HepG2 (cell line): ENCODE data around the gene PKMYT1. TPM values are rescaled to one million over a fixed set of nuclear protein-coding genes. Genes with fewer than 3 reads are reported as not detected.

ENCODE experiments used
- ARID3A ChIP-seq: IDR thresholded peaks from 2 replicates; pipeline ENCODE4 v1.6.1; 2012; ENCODE audit warnings: low read depth, low read length, improper control_type of control experiment
- BCL3 ChIP-seq: sonication (generic); formaldehyde crosslinking; IDR thresholded peaks from 2 replicates; pipeline ENCODE4 v1.5.1; 2020; ENCODE audit warnings: mild to moderate bottlenecking, missing genetic modification reagents, moderate library complexity
- FUBP1 ChIP-seq: sonication (generic); formaldehyde crosslinking; IDR thresholded peaks from 2 replicates; pipeline ENCODE4 v1.5.1; 2020; ENCODE audit warnings: missing genetic modification reagents, mild to moderate bottlenecking, borderline replicate concordance
- HOXA9 ChIP-seq: sonication (generic); formaldehyde crosslinking; IDR thresholded peaks from 2 replicates; pipeline ENCODE4 v1.8.1; 2022; ENCODE audit warnings: missing genetic modification reagents, mild to moderate bottlenecking, moderate library complexity, borderline replicate concordance
- MIER2 ChIP-seq: IDR thresholded peaks from 2 replicates; pipeline ENCODE4 v1.6.1; 2016; ENCODE audit warnings: missing biosample characterization, missing genetic modification reagents
- NFRKB ChIP-seq: fragments of 450-650 bp; IDR thresholded peaks from 2 replicates; pipeline ENCODE4 v1.6.1; 2017
- PREB ChIP-seq: sonication (generic); formaldehyde crosslinking; IDR thresholded peaks from 2 replicates; pipeline ENCODE4 v1.4.0; 2020; ENCODE audit warnings: missing genetic modification reagents
- REL ChIP-seq: sonication (generic); formaldehyde crosslinking; conservative IDR thresholded peaks from 2 replicates; pipeline ENCODE4 v1.8.0; 2022; ENCODE audit warnings: mild to moderate bottlenecking, missing genetic modification reagents, moderate library complexity
- SMARCC2 ChIP-seq: fragments of 450-650 bp; IDR thresholded peaks from 2 replicates; pipeline ENCODE4 v1.6.1; 2017; ENCODE audit warnings: antibody characterized with exemption, mild to moderate bottlenecking
- SOX6 ChIP-seq, 2 experiments: fragments of 450-650 bp in 1 of 2; sonication (generic) in 1 of 2; formaldehyde crosslinking in 1 of 2; IDR thresholded peaks; 2 replicates each; pipeline versions ENCODE4 v1.4.0 to v1.6.1; 2017 to 2020; ENCODE audit warnings: antibody characterized with exemption in 1 of 2, mild to moderate bottlenecking in 1 of 2, missing genetic modification reagents in 1 of 2
- TBX2 ChIP-seq: sonication (generic); formaldehyde crosslinking; IDR thresholded peaks from 2 replicates; pipeline ENCODE4 v1.5.0; 2020; ENCODE audit warnings: missing genetic modification reagents, mild to moderate bottlenecking, borderline replicate concordance
- USF2 ChIP-seq, 2 experiments: sonication (generic) in 1 of 2; formaldehyde crosslinking in 1 of 2; IDR thresholded peaks; 2 replicates each; pipeline versions ENCODE4 v1.5.1 to v1.6.1; 2011 to 2020; ENCODE audit warnings: borderline replicate concordance in 1 of 2, low read depth in 1 of 2, low read length in 1 of 2, mild to moderate bottlenecking in 1 of 2, missing genetic modification reagents in 1 of 2, moderate library complexity in 1 of 2
- ZBTB7A ChIP-seq: sonication (generic); formaldehyde crosslinking; IDR thresholded peaks from 2 replicates; pipeline ENCODE4 v1.8.0; 2022; ENCODE audit warnings: mild to moderate bottlenecking, missing genetic modification reagents
- ZFP36 ChIP-seq: fragments of 150-350 bp; IDR thresholded peaks from 2 replicates; pipeline ENCODE4 v1.6.1; 2018; ENCODE audit warnings: borderline replicate concordance, low read length, low read depth; ENCODE audit not compliant: partially characterized antibody
- ZNF230 ChIP-seq: sonication (generic); formaldehyde crosslinking; IDR thresholded peaks from 2 replicates; pipeline ENCODE4 v1.4.0; 2020; ENCODE audit warnings: mild to moderate bottlenecking, missing genetic modification reagents
- ZNF317 ChIP-seq: sonication (generic); formaldehyde crosslinking; IDR thresholded peaks from 2 replicates; pipeline ENCODE4 v1.5.0; 2020; ENCODE audit warnings: mild to moderate bottlenecking, missing genetic modification reagents
- ZNF34 ChIP-seq: sonication (generic); formaldehyde crosslinking; IDR thresholded peaks from 2 replicates; pipeline ENCODE4 v1.4.0; 2020; ENCODE audit warnings: mild to moderate bottlenecking, missing genetic modification reagents, borderline replicate concordance
- ZNF773 ChIP-seq: sonication (generic); formaldehyde crosslinking; IDR thresholded peaks from 2 replicates; pipeline ENCODE4 v1.4.0; 2020; ENCODE audit warnings: missing genetic modification reagents, borderline replicate concordance
- ZNF781 ChIP-seq: sonication (generic); formaldehyde crosslinking; IDR thresholded peaks from 2 replicates; pipeline ENCODE4 v1.5.1; 2020; ENCODE audit warnings: borderline replicate concordance, mild to moderate bottlenecking, missing genetic modification reagents; ENCODE audit errors: not compliant biosample characterization
- ZSCAN22 ChIP-seq: sonication (generic); formaldehyde crosslinking; IDR thresholded peaks from 2 replicates; pipeline ENCODE4 v1.4.0; 2020; ENCODE audit warnings: mild to moderate bottlenecking, missing genetic modification reagents
- polyA plus RNA-seq, 8 experiments: library from polyadenylated mRNA; depleted of rRNA in 3 of 8; stranded (reverse) in 7 of 8; unstranded in 1 of 8; fragments of >200 nt; fragmentation: Illumina TruSeq in 4 of 8; extraction: Trizol in 4 of 8; gene quantifications; 2 replicates each; pipeline versions ENCODE4 v1.2.1 to v1.2.3, GENCODE V29; 2011 to 2016; ENCODE audit warnings: low read depth in 4 of 8, missing spikeins in 1 of 8, mixed read lengths in 1 of 8; ENCODE audit not compliant: insufficient read depth in 1 of 8
- total RNA-seq, 5 experiments: library from RNA; depleted of rRNA; stranded (reverse); fragments of >200 nt; fragmentation: Illumina TruSeq; extraction: Trizol; gene quantifications; 2 replicates each; pipeline ENCODE4 v1.2.3, GENCODE V29; 2016; ENCODE audit warnings: low read depth in 1 of 5
- TF ChIP-seq, protein P1 (sequence below): sonication (generic); formaldehyde crosslinking; IDR thresholded peaks from 2 replicates; pipeline ENCODE4 v1.4.0; 2020; ENCODE audit warnings: missing genetic modification reagents

The PKMYT1 gene
- total and polyA plus RNA-seq, 2 of the 13 experiments (the other 11 are each of a cell fraction or from before 2014, with no cell fraction given): 7.0 to 27.8 TPM

DNA sequence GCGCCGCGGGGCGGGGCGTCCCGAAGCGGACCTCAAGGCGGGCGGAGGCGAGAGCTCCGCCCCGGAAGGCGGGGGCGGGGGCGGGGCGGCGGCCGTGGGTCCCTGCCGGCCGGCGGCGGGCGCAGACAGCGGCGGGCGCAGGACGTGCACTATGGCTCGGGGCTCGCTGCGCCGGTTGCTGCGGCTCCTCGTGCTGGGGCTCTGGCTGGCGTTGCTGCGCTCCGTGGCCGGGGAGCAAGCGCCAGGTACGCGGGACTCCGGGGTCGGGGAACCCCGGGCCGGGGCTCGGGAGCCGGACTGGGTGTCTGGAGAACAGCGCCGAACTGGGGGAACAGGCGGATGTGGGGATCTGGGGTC, 40.0 kb upstream of the PKMYT1 start, which contains the start of gene TNFRSF12A (continued):
- TF ChIP-seq ZNF781 (CRISPR knock-in tag) (no peak), SMARCC2 (no peak), ZBTB7A (CRISPR knock-in tag) (no peak), HOXA9 (CRISPR knock-in tag) (no peak), PREB (no peak), USF2 (IDR thresholded peaks at IDR 0.05; ENCODE audit: low read depth, low read length) (no peak), USF2 (CRISPR knock-in tag; IDR thresholded peaks at IDR 0.05; ENCODE audit: borderline replicate concordance) (no peak), ZSCAN22 (no peak), BCL3 (0 out of 2 replicates have a peak, but pooled peaks have one; percentile 62), NFRKB (no peak), SOX6 (IDR thresholded peaks at IDR 0.05) (no peak), SOX6 (CRISPR knock-in tag; IDR thresholded peaks at IDR 0.05) (no peak), REL (0 out of 2 replicates have a peak, but pooled peaks have one; percentile 30), ZNF230 (CRISPR knock-in tag) (no peak), ZNF317 (no peak), FUBP1 (no peak), MIER2 (no peak), ZNF773 (CRISPR knock-in tag) (no peak), ZNF34 (CRISPR knock-in tag) (0 out of 2 replicates have a peak, but pooled peaks have one; percentile 39), ARID3A (no peak), ZFP36 (no peak), TBX2 (no peak)
- TF ChIP-seq, protein P1, sequence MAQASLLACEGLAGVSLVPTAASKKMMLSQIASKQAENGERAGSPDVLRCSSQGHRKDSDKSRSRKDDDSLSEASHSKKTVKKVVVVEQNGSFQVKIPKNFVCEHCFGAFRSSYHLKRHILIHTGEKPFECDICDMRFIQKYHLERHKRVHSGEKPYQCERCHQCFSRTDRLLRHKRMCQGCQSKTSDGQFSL (CRISPR knock-in tag): no peak
